Measurements from ENCODE around the gene UBA3. TPM values are rescaled to one million over a fixed set of nuclear protein-coding genes. Genes with fewer than 3 reads are reported as not detected.
A peak's percentile ranks its signal among the peaks of the same experiment; 100 is the strongest.

The UBA3 gene
- total and polyA plus RNA-seq, 2 of the 13 experiments (the other 11 are each of a cell fraction or from before 2014, with no cell fraction given) = 40.7 to 49.0 TPM

DNA sequence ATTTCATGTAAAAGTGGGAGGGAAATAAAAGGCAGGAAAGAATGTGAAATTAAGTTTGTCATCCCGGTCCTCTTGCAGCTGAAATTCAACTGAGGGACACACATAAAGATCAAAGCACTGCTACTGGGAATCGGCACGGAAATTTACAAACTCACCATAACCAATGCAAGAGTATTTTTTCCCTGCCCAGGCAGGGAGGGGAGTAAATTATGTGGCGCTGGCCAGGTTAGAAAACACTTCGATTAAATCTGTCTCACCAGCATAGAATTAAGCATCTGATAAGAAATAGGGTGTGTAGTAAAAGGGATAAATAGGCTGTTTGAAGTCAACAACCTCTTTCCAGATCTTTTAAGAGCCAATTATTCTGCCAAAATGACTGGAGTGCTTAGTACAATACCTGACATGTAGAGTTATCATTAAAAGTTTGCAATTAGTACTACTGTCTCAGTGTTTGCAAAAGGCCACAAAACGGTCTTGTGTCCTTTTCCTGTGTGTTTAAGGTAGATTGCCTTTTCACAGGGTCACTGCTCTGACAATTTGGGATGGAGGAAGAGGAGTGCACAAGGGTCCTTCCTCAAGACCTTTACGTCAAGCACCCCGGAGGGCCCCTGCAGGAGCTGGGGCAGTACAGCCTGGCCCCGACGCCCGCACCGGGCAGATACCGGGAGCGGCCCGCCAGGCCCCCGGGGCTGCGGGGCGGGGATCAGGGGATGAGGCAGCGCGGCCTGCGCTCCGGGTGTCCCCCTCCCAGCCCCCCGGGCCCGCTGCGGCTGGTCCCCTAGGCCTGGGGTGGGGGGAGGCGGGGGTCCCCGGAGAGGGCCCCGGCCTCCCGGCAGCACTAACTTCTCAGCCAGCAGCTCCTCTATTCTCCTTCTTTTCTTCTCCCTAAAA is 651 bp downstream of the UBA3 start:
- FAIRE-seq (no peak), ATAC-seq (peak; percentile 72), DNase-seq (ENCODE audit: low spot score) (peak; percentile 35)
- peak overlapping the region; percentile 63 for H3K27ac ChIP-seq (ENCODE audit: extremely low read length, insufficient read depth, low read length)
- H3K9me3 ChIP-seq (ENCODE audit: low read length) = no peaks in the 10 kb centered on the region
- H3K4me3 ChIP-seq (replicated peaks in 1 of 3; ENCODE audit: insufficient read depth in 1 of 3, low read depth in 2 of 3, low read length in 3 of 3) = peak overlapping the region; percentile 61 to 86 (median 71)
- intact Hi-C loops (cut with micrococcal nuclease; ENCODE audit: unreplicated experiment) (loop anchor here (1.0 kb wide), 1 partner anchor 27 kb away; the partner anchor contains the start of gene TMF1), in situ Hi-C loops (cut with HindIII; ENCODE audit: extremely low pct_ligation_motif_present, low pct_unique_long_range_greater_than_20kb) (no loop called here)
- 6% methylated on average over 12 of the region's 29 CpGs for WGBS (ENCODE audit: low lambda C conversion rate)
- peak overlapping the region; percentile 78 for H3K4me2 ChIP-seq (ENCODE audit: low read depth, low read length)
- ChIA-PET CTCF (ENCODE audit: low intra/inter-chr PET ratio, low total read pairs) (no interaction called here), POLR2A (interaction anchor here (0.9 to 1.9 kb wide), 4 partner anchors 16 to 121 kb away, joined by 3 to 9 read pairs (median 4); partner anchors contain the start of genes EOGT and TMF1)
- no peaks in the 10 kb centered on the region for H3K36me3 ChIP-seq (replicated peaks in 1 of 2; ENCODE audit: control insufficient read depth in 1 of 2, insufficient read depth in 2 of 2, low read length in 2 of 2)
- peaks cover 28% of the 10 kb centered on the region for H3K79me2 ChIP-seq (ENCODE audit: insufficient read depth, low read length)
- TSS peak; percentile 73 for BruUV-seq (replicated peaks)
- H3K4me1 ChIP-seq (ENCODE audit: insufficient read depth, low read length) = peaks cover 52% of the 10 kb centered on the region
- H3K27me3 ChIP-seq (ENCODE audit: control insufficient read depth in 1 of 2, insufficient read depth in 2 of 2, low read length in 2 of 2) = no peaks in the 10 kb centered on the region; a peak in 1 of 5 replicates
- H4K20me1 ChIP-seq (ENCODE audit: insufficient read depth, low read length) = no peaks in the 10 kb centered on the region
- peak overlapping the region; percentile 86 for H3K9ac ChIP-seq (ENCODE audit: insufficient read depth, low read depth, low read length)
- H2AFZ ChIP-seq (ENCODE audit: low read length) = no peak overlapping the region
- TF ChIP-seq ZSCAN25 (CRISPR knock-in tag; IDR thresholded peaks at IDR 0.05) (0 out of 2 replicates have a peak, but pooled peaks have one; percentile 38), LCORL (IDR thresholded peaks at IDR 0.05) (no peak), LCORL (CRISPR knock-in tag; IDR thresholded peaks at IDR 0.05) (no peak), ZNF121 (CRISPR knock-in tag; IDR thresholded peaks at IDR 0.05) (peak; percentile 28; the same call in 1 of the 2 replicates), RBFOX2 (IDR thresholded peaks at IDR 0.05; ENCODE audit: low read depth, low read length) (peak; percentile 63)
- TF ChIP-seq, protein P1, sequence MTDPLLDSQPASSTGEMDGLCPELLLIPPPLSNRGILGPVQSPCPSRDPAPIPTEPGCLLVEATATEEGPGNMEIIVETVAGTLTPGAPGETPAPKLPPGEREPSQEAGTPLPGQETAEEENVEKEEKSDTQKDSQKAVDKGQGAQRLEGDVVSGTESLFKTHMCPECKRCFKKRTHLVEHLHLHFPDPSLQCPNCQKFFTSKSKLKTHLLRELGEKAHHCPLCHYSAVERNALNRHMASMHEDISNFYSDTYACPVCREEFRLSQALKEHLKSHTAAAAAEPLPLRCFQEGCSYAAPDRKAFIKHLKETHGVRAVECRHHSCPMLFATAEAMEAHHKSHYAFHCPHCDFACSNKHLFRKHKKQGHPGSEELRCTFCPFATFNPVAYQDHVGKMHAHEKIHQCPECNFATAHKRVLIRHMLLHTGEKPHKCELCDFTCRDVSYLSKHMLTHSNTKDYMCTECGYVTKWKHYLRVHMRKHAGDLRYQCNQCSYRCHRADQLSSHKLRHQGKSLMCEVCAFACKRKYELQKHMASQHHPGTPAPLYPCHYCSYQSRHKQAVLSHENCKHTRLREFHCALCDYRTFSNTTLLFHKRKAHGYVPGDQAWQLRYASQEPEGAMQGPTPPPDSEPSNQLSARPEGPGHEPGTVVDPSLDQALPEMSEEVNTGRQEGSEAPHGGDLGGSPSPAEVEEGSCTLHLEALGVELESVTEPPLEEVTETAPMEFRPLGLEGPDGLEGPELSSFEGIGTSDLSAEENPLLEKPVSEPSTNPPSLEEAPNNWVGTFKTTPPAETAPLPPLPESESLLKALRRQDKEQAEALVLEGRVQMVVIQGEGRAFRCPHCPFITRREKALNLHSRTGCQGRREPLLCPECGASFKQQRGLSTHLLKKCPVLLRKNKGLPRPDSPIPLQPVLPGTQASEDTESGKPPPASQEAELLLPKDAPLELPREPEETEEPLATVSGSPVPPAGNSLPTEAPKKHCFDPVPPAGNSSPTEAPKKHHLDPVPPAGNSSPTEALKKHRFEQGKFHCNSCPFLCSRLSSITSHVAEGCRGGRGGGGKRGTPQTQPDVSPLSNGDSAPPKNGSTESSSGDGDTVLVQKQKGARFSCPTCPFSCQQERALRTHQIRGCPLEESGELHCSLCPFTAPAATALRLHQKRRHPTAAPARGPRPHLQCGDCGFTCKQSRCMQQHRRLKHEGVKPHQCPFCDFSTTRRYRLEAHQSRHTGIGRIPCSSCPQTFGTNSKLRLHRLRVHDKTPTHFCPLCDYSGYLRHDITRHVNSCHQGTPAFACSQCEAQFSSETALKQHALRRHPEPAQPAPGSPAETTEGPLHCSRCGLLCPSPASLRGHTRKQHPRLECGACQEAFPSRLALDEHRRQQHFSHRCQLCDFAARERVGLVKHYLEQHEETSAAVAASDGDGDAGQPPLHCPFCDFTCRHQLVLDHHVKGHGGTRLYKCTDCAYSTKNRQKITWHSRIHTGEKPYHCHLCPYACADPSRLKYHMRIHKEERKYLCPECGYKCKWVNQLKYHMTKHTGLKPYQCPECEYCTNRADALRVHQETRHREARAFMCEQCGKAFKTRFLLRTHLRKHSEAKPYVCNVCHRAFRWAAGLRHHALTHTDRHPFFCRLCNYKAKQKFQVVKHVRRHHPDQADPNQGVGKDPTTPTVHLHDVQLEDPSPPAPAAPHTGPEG (CRISPR knock-in tag; IDR thresholded peaks at IDR 0.05) = peak; percentile 83; the same call in 1 of the 2 replicates
- TF ChIP-seq, protein P2, sequence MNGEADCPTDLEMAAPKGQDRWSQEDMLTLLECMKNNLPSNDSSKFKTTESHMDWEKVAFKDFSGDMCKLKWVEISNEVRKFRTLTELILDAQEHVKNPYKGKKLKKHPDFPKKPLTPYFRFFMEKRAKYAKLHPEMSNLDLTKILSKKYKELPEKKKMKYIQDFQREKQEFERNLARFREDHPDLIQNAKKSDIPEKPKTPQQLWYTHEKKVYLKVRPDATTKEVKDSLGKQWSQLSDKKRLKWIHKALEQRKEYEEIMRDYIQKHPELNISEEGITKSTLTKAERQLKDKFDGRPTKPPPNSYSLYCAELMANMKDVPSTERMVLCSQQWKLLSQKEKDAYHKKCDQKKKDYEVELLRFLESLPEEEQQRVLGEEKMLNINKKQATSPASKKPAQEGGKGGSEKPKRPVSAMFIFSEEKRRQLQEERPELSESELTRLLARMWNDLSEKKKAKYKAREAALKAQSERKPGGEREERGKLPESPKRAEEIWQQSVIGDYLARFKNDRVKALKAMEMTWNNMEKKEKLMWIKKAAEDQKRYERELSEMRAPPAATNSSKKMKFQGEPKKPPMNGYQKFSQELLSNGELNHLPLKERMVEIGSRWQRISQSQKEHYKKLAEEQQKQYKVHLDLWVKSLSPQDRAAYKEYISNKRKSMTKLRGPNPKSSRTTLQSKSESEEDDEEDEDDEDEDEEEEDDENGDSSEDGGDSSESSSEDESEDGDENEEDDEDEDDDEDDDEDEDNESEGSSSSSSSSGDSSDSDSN (CRISPR knock-in tag; IDR thresholded peaks at IDR 0.05) = peak; percentile 41; the same call in 1 of the 2 replicates
- TF ChIP-seq, protein P3, sequence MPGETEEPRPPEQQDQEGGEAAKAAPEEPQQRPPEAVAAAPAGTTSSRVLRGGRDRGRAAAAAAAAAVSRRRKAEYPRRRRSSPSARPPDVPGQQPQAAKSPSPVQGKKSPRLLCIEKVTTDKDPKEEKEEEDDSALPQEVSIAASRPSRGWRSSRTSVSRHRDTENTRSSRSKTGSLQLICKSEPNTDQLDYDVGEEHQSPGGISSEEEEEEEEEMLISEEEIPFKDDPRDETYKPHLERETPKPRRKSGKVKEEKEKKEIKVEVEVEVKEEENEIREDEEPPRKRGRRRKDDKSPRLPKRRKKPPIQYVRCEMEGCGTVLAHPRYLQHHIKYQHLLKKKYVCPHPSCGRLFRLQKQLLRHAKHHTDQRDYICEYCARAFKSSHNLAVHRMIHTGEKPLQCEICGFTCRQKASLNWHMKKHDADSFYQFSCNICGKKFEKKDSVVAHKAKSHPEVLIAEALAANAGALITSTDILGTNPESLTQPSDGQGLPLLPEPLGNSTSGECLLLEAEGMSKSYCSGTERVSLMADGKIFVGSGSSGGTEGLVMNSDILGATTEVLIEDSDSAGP (CRISPR knock-in tag; IDR thresholded peaks at IDR 0.05; ENCODE audit: borderline replicate concordance) = peak; percentile 46; the same call in 1 of the 2 replicates
